Measurements from ENCODE around the gene MXRA8.
"Not testable (repeated sequence)": the region's sequence is repeated elsewhere in the genome, so short reads cannot be mapped to it uniquely, and the experiment has no call there.

MXRA8 gene

GRCh38 chr1:1391225-1391624 is 32.9 kb upstream of the MXRA8 start:
- no peak for DNase-seq (ENCODE audit: low read depth)

- DNase-seq (ENCODE audit: low read depth), result no peak
These were observed 32.3 kb upstream of the MXRA8 start for GRCh38 chr1:1390675-1391074.

GRCh38 chr1:1388078-1388472 is 29.7 kb upstream of the MXRA8 start:
- no peak for DNase-seq (ENCODE audit: low read depth)

GRCh38 chr1:1387098-1388077 is 29.0 kb upstream of the MXRA8 start:
- no peak for DNase-seq (ENCODE audit: low read depth)

GRCh38 chr1:1385931-1386330 is 27.6 kb upstream of the MXRA8 start:
- DNase-seq (ENCODE audit: low read depth), result no peak

- DNase-seq (ENCODE audit: low read depth), result not testable (repeated sequence)
These were observed 27.0 kb upstream of the MXRA8 start for GRCh38 chr1:1385339-1385738.

- no peak for DNase-seq (ENCODE audit: low read depth)
These were observed 22.9 kb upstream of the MXRA8 start for GRCh38 chr1:1381294-1381693.

- DNase-seq (ENCODE audit: low read depth), result no peak
These were observed 22.5 kb upstream of the MXRA8 start for GRCh38 chr1:1380860-1381259.

- DNase-seq (ENCODE audit: low read depth), result no peak
These were observed 19.3 kb upstream of the MXRA8 start for GRCh38 chr1:1377540-1378205.

- DNase-seq (ENCODE audit: low read depth), result no peak
These were observed 18.3 kb upstream of the MXRA8 start for GRCh38 chr1:1376551-1377226.

GRCh38 chr1:1374929-1375662 is 16.7 kb upstream of the MXRA8 start, which contains the start of gene AURKAIP1:
Gene AURKAIP1 (minus strand): TSS chr1:1375207. CDS start chr1:1374756, 451 bp downstream.
- DNase-seq (ENCODE audit: low read depth), result peak; percentile 92

GRCh38 chr1:1374589-1374928 is 16.2 kb upstream of the MXRA8 start:
- DNase-seq (ENCODE audit: low read depth), result no peak

GRCh38 chr1:1373815-1374588 is 15.6 kb upstream of the MXRA8 start:
- DNase-seq (ENCODE audit: low read depth), result no peak

- DNase-seq (ENCODE audit: low read depth), result no peak
These were observed 14.9 kb upstream of the MXRA8 start for GRCh38 chr1:1373051-1373814.

- DNase-seq (ENCODE audit: low read depth), result peak; percentile 78
These were observed 13.7 kb upstream of the MXRA8 start for GRCh38 chr1:1371746-1372711.

- no peak for DNase-seq (ENCODE audit: low read depth)
These were observed 13.0 kb upstream of the MXRA8 start for GRCh38 chr1:1371364-1371745.

GRCh38 chr1:1370771-1371300 is 12.5 kb upstream of the MXRA8 start:
- no peak for DNase-seq (ENCODE audit: low read depth)

- not testable (repeated sequence) for DNase-seq (ENCODE audit: low read depth)
These were observed 11.7 kb upstream of the MXRA8 start for GRCh38 chr1:1370094-1370493.

GRCh38 chr1:1367315-1367714 is 9.0 kb upstream of the MXRA8 start:
- no peak for DNase-seq (ENCODE audit: low read depth)
